ENCODE measurements around the gene BMPR1A. TPM values are rescaled to one million over a fixed set of nuclear protein-coding genes. Genes with fewer than 3 reads are reported as not detected.
"Not testable (repeated sequence)": the region's sequence is repeated elsewhere in the genome, so short reads cannot be mapped to it uniquely, and the experiment has no call there.

The BMPR1A gene
- total and polyA plus RNA-seq, 10 of the 15 experiments (the other 5 are each of a cell fraction or from before 2014, with no cell fraction given) = 2.3 to 22.7 (median 13.1) TPM

DNA sequence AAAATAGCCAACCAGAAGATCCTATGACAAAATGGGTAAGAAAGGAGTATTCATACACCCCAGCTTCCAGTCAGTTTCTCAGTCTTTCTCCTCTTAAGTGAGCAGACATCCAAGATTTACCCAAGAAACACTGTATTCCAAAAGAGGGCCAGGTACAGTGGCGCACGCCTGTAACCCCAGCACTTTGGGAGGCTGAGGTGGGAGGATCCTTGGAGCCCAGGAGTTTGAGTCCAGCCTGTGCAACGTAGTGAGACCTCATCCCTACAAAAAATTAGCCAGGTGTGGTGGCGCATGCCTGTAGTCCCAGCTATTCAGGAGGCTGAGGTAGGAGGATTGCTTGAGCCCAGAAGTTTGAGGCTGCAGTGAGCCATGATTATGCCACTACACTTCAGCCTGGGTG is 191.4 kb downstream of the BMPR1A start:
- DNase-seq (ENCODE audit: low read depth, low spot score); SMC1A ChIA-PET (ENCODE audit: uncharacterized antibody, unreplicated experiment); BruUV-seq (replicated peaks); in situ Hi-C loops (cut with MboI); FAIRE-seq; H3K9me3 ChIP-seq (replicated peaks; ENCODE audit: control insufficient read depth, insufficient read depth, low read length); H3K4me1 ChIP-seq (ENCODE audit: control insufficient read depth, insufficient read depth, low read length); ATAC-seq; intact Hi-C loops (cut with micrococcal nuclease; ENCODE audit: unreplicated experiment); H3K27ac ChIP-seq (ENCODE audit: control insufficient read depth, insufficient read depth); H3K79me2 ChIP-seq (ENCODE audit: control insufficient read depth, insufficient read depth, low read length); H3K4me2 ChIP-seq (ENCODE audit: control insufficient read depth, insufficient read depth); H3K4me3 ChIP-seq; H4K20me1 ChIP-seq (ENCODE audit: control insufficient read depth, insufficient read depth); H2AFZ ChIP-seq (ENCODE audit: control insufficient read depth, low read depth, low read length); POLR2A ChIA-PET; H3K9ac ChIP-seq (ENCODE audit: control insufficient read depth, insufficient read depth, low read length); H3K27me3 ChIP-seq (replicated peaks in 1 of 2; ENCODE audit: control insufficient read depth in 2 of 2, insufficient read depth in 2 of 2, low read length in 1 of 2); H3K36me3 ChIP-seq (ENCODE audit: control insufficient read depth in 2 of 2, insufficient read depth in 2 of 2, low read length in 1 of 2): not testable (repeated sequence)
- ChIA-PET CTCF (interaction anchor here (1.3 kb wide), 1 partner anchor 13 kb away, joined by 3 read pairs; no protein-coding TSS in a partner anchor), RAD21 (ENCODE audit: unreplicated experiment) (interaction anchor here (1.6 kb wide), 1 partner anchor 13 kb away, joined by 4 read pairs; no protein-coding TSS in a partner anchor)
- WGBS (ENCODE audit: insufficient coverage, insufficient replicate concordance, low lambda C conversion rate, missing lambda C conversion rate) = 52% methylated on average over 4 of the region's 4 CpGs

DNA sequence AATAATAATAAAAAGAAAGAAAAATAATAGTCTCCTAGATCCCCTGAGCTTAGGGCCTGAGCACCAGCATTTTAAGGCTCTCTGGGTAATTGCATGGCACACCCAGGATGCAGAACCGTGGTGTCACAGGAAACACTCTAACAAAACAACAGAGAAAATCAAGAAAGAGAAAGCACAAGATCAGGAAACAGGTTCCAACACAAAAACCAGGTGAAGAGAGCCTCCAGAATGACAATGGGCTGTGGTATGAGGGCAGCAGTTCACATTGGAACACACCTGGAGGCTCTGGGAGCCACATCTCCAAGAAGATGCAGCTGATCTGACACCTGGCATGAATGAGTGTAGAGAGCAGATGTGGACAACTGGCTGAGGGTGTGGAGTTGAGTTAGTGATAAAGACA is 193.9 kb downstream of the BMPR1A start:
- DNase-seq (ENCODE audit: low read depth, low spot score) = no peak
- ChIA-PET RAD21 (ENCODE audit: unreplicated experiment) (no interaction called here), POLR2A (no interaction called here), CTCF (interaction anchor here (1.4 to 2.0 kb wide), 2 partner anchors 11 to 16 kb away, joined by 4 to 9 read pairs; no protein-coding TSS in a partner anchor), SMC1A (ENCODE audit: uncharacterized antibody, unreplicated experiment) (no interaction called here)
- no peaks in the 10 kb centered on the region for H4K20me1 ChIP-seq (ENCODE audit: control insufficient read depth, insufficient read depth)
- WGBS (ENCODE audit: insufficient coverage, insufficient replicate concordance, low lambda C conversion rate, missing lambda C conversion rate) = 0% methylated on average over 1 of the region's 1 CpG
- H3K9me3 ChIP-seq (replicated peaks; ENCODE audit: control insufficient read depth, insufficient read depth, low read length) = no peaks in the 10 kb centered on the region; the same call in 2 of the 3 replicates
- no peak overlapping the region for H3K9ac ChIP-seq (ENCODE audit: control insufficient read depth, insufficient read depth, low read length)
- intact Hi-C loops (cut with micrococcal nuclease; ENCODE audit: unreplicated experiment) = no loop called here
- H3K4me2 ChIP-seq (ENCODE audit: control insufficient read depth, insufficient read depth) = no peak overlapping the region
- H3K4me3 ChIP-seq = no peak overlapping the region
- no peak overlapping the region for H2AFZ ChIP-seq (ENCODE audit: control insufficient read depth, low read depth, low read length)
- no peaks in the 10 kb centered on the region for H3K4me1 ChIP-seq (ENCODE audit: control insufficient read depth, insufficient read depth, low read length)
- H3K27ac ChIP-seq (ENCODE audit: control insufficient read depth, insufficient read depth) = no peak overlapping the region
- no peaks in the 10 kb centered on the region for H3K27me3 ChIP-seq (replicated peaks in 1 of 2; ENCODE audit: control insufficient read depth in 2 of 2, insufficient read depth in 2 of 2, low read length in 1 of 2)
- no peak for FAIRE-seq
- ATAC-seq = no peak
- H3K36me3 ChIP-seq (ENCODE audit: control insufficient read depth in 2 of 2, insufficient read depth in 2 of 2, low read length in 1 of 2) = no peaks in the 10 kb centered on the region
- TF ChIP-seq BHLHE40 (IDR thresholded peaks at IDR 0.05; ENCODE audit: borderline replicate concordance in 1 of 2, low read depth in 2 of 2, low read length in 1 of 2) (no peak), ZNF207 (IDR thresholded peaks at IDR 0.05; ENCODE audit: borderline replicate concordance) (no peak), TBL1XR1 (IDR thresholded peaks at IDR 0.05; ENCODE audit: low read depth, low read length) (no peak), POU2F2 (IDR thresholded peaks at IDR 0.05; ENCODE audit: borderline replicate concordance, low read depth, low read length) (no peak), NR2C1 (IDR thresholded peaks at IDR 0.05) (no peak), ZBED1 (IDR thresholded peaks at IDR 0.05; ENCODE audit: borderline replicate concordance) (no peak), POLR2A (IDR thresholded peaks at IDR 0.05; ENCODE audit: low read depth, low read length) (no peak)
- TF ChIP-seq, protein P1, sequence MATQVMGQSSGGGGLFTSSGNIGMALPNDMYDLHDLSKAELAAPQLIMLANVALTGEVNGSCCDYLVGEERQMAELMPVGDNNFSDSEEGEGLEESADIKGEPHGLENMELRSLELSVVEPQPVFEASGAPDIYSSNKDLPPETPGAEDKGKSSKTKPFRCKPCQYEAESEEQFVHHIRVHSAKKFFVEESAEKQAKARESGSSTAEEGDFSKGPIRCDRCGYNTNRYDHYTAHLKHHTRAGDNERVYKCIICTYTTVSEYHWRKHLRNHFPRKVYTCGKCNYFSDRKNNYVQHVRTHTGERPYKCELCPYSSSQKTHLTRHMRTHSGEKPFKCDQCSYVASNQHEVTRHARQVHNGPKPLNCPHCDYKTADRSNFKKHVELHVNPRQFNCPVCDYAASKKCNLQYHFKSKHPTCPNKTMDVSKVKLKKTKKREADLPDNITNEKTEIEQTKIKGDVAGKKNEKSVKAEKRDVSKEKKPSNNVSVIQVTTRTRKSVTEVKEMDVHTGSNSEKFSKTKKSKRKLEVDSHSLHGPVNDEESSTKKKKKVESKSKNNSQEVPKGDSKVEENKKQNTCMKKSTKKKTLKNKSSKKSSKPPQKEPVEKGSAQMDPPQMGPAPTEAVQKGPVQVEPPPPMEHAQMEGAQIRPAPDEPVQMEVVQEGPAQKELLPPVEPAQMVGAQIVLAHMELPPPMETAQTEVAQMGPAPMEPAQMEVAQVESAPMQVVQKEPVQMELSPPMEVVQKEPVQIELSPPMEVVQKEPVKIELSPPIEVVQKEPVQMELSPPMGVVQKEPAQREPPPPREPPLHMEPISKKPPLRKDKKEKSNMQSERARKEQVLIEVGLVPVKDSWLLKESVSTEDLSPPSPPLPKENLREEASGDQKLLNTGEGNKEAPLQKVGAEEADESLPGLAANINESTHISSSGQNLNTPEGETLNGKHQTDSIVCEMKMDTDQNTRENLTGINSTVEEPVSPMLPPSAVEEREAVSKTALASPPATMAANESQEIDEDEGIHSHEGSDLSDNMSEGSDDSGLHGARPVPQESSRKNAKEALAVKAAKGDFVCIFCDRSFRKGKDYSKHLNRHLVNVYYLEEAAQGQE (IDR thresholded peaks at IDR 0.05; ENCODE audit: low read depth, low read length) = no peak
- in situ Hi-C loops (cut with MboI) = no loop called here
- no TSS peak for BruUV-seq (replicated peaks)
- no peaks in the 10 kb centered on the region for H3K79me2 ChIP-seq (ENCODE audit: control insufficient read depth, insufficient read depth, low read length)

All from GM12878 (cell line).